Right forelimb (tissue), 1 donor: ENCODE data around the gene PLA1A.
"Not testable (repeated sequence)": the region's sequence is repeated elsewhere in the genome, so short reads cannot be mapped to it uniquely, and the experiment has no call there.

Experiments
- DNase-seq: peaks from one replicate; pipeline ENCODE4 v3.0.0-alpha.2; 2018

The PLA1A gene

GRCh38 chr3:119669906-119670570, 72.4 kb downstream of the PLA1A start:
- no peak for DNase-seq

- no peak for DNase-seq
These were observed 75.1 kb downstream of the PLA1A start for GRCh38 chr3:119672776-119673175.

- DNase-seq, result no peak
These were observed 76.2 kb downstream of the PLA1A start for GRCh38 chr3:119673875-119674274.

- DNase-seq, result no peak
These were observed 77.6 kb downstream of the PLA1A start for GRCh38 chr3:119675188-119675874.

- DNase-seq, result no peak
These were observed 78.3 kb downstream of the PLA1A start for GRCh38 chr3:119676020-119676419.

GRCh38 chr3:119676771-119677640, 79.3 kb downstream of the PLA1A start, which contains the start of gene COX17:
Gene COX17, minus strand, starts transcription at chr3:119677406. Its CDS starts 96 bp downstream, at chr3:119677310.
- DNase-seq, result peak; percentile 92

- no peak for DNase-seq
These were observed 79.9 kb downstream of the PLA1A start for GRCh38 chr3:119677641-119677934.

- DNase-seq, result not testable (repeated sequence)
These were observed 80.5 kb downstream of the PLA1A start for GRCh38 chr3:119678209-119678608.
